GM23248 (cell line): Measurements from ENCODE around the gene FAM168A. TPM values are rescaled to one million over a fixed set of nuclear protein-coding genes. Genes with fewer than 3 reads are reported as not detected.
A peak's percentile ranks its signal among the peaks of the same experiment; 100 is the strongest.

Experiments used
- DNase-seq: peaks from one replicate; pipeline ENCODE4 v3.0.0-alpha.2; 2015
- H2AFZ ChIP-seq: fragments of 200-600 bp; sonication (generic); 2 replicates; pipeline ENCODE4 v1.6.1; 2016; ENCODE audit warnings: antibody characterized with exemption
- H3F3A ChIP-seq: fragments of 200-600 bp; sonication (generic); 2 replicates; pipeline ENCODE4 v1.6.1; 2016; ENCODE audit warnings: mild to moderate bottlenecking, antibody characterized with exemption, mixed run types; ENCODE audit not compliant: insufficient read depth
- H3K27ac ChIP-seq: fragments of 200-600 bp; sonication (generic); 2 replicates; pipeline ENCODE4 v1.5.1; 2016; ENCODE audit warnings: mild to moderate bottlenecking
- H3K27me3 ChIP-seq: fragments of 200-600 bp; sonication (generic); replicated peaks from 2 replicates; pipeline ENCODE4 v1.6.1; 2016; ENCODE audit warnings: mild to moderate bottlenecking; ENCODE audit not compliant: insufficient read depth
- H3K36me3 ChIP-seq: fragments of 200-600 bp; sonication (generic); 2 replicates; pipeline ENCODE4 v1.6.1; 2016; ENCODE audit warnings: low read depth, mild to moderate bottlenecking
- H3K4me1 ChIP-seq: fragments of 200-600 bp; sonication (generic); 2 replicates; pipeline ENCODE4 v1.6.1; 2016; ENCODE audit warnings: mild to moderate bottlenecking; ENCODE audit not compliant: insufficient read depth
- H3K4me2 ChIP-seq: fragments of 200-600 bp; sonication (generic); one replicate; pipeline ENCODE4 v1.6.1; 2016; ENCODE audit warnings: mild to moderate bottlenecking; ENCODE audit not compliant: unreplicated experiment
- H3K4me3 ChIP-seq: fragments of 200-600 bp; sonication (generic); 2 replicates; pipeline ENCODE4 v1.5.1; 2016; ENCODE audit warnings: mild to moderate bottlenecking
- H3K79me2 ChIP-seq: fragments of 200-600 bp; sonication (generic); 2 replicates; pipeline ENCODE4 v1.6.1; 2016; ENCODE audit warnings: mild to moderate bottlenecking; ENCODE audit not compliant: insufficient read depth
- H3K9ac ChIP-seq: fragments of 200-600 bp; sonication (generic); 2 replicates; pipeline ENCODE4 v1.6.1; 2016; ENCODE audit warnings: mild to moderate bottlenecking
- H3K9me2 ChIP-seq: fragments of 200-600 bp; sonication (generic); 2 replicates; pipeline ENCODE4 v1.6.1; 2016; ENCODE audit warnings: mixed run types, mild to moderate bottlenecking, moderate library complexity; ENCODE audit not compliant: insufficient read depth
- H3K9me3 ChIP-seq: fragments of 200-600 bp; sonication (generic); one replicate; pipeline ENCODE4 v1.6.1; 2017; ENCODE audit warnings: low read depth
- H4K20me1 ChIP-seq: fragments of 200-600 bp; sonication (generic); 2 replicates; pipeline ENCODE4 v1.6.0; 2016; ENCODE audit not compliant: insufficient read depth
- EZH2 ChIP-seq: fragments of 200-600 bp; sonication (generic); IDR thresholded peaks from 2 replicates; pipeline ENCODE4 v1.6.1; 2018; ENCODE audit warnings: antibody characterized with exemption, mild to moderate bottlenecking; ENCODE audit not compliant: insufficient read depth, poor library complexity, severe bottlenecking
- EZH2phosphoT487 ChIP-seq: fragments of 200-600 bp; sonication (generic); IDR thresholded peaks from 2 replicates; pipeline ENCODE4 v1.6.1; 2018; ENCODE audit warnings: antibody characterized with exemption, moderate library complexity, mild to moderate bottlenecking, low read depth; ENCODE audit not compliant: insufficient read depth
- WGBS, 2 experiments: methylation state at CpG; one replicate each; pipeline ENCODE4 v1.1.6; 2015 to 2017; ENCODE audit warnings: low lambda C conversion rate in 2 of 2, low coverage in 1 of 2; ENCODE audit errors: missing lambda C conversion rate in 2 of 2; 5-methylcytosine and 5-hydroxymethylcytosine counted together
- in situ Hi-C: fragments of 300-500 bp; cut with MboI; formaldehyde crosslinking; loops from 2 replicates; pipeline ENCODE4 v1.15.0; 2020
- polyA plus RNA-seq: library from polyadenylated mRNA; unstranded; fragments of >200 nt; fragmentation: Nextera tagmentation; extraction: Ambion mirVana; gene quantifications from 2 replicates; pipeline ENCODE4 v1.2.1, GENCODE V29; 2016
- total RNA-seq: library from RNA; depleted of rRNA; stranded (reverse); fragments of >200 nt; shearing (Covaris generic); gene quantifications from 2 replicates; pipeline ENCODE4 v1.2.3, GENCODE V29; 2014

FAM168A gene
- total and polyA plus RNA-seq, 2 experiments from 2014 or later: 9.1 to 26.4 TPM

DNA sequence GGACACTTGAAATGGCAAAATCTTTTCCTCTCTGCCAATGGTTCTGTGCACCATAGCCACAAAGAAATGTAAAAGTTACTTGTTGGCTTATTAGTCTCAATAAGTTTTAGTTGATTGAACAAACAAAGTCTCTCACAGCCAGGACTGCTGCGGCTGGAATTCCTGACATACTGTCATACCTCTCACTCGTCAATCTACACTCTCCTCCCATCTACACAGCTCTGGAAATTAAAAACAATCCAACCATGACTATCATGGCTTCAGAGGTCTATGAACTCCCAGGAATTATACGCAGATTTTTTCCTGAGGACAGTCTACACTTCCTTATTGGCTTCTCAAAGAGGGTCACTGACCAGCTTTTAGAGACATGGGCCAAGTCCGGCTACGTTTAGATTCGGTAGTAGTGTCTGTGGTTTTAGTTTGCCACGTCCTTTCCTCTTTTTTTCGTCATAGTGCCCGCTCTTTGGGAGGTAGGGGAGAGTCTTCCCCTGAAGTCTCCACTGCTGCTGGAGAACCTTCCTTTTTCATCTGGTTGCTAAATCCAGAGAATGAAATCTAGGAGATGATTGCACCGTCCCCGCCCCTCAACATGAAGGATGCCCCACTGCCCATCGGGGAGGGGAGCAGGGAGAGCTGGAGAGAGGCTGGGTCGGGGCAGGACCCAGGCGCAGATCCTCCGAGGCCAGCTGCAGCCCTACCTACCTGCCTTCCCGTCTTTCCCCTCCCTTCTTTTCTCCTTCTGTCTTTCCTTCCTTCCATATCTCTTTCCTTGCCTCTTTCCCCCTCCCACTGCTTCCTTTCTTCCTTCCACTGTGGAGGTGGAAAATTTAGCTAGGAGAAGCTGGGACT, 47.4 kb upstream of the FAM168A start:
- H3K4me1 ChIP-seq: no peaks in the 10 kb centered on the region
- H3K9me3 ChIP-seq: no peaks in the 10 kb centered on the region
- 41 to 45% methylated on average over 13 to 16 of the region's 16 CpGs for WGBS, 2 experiments
- no peak for DNase-seq
- H3K36me3 ChIP-seq: no peaks in the 10 kb centered on the region
- no peaks in the 10 kb centered on the region for H4K20me1 ChIP-seq
- H3K4me2 ChIP-seq: no peak overlapping the region
- in situ Hi-C loops: no loop called here
- no peak overlapping the region for H3K27ac ChIP-seq
- peaks cover 7% of the 10 kb centered on the region for H3K27me3 ChIP-seq
- TF ChIP-seq EZH2phosphoT487 (no peak), EZH2 (no peak)
- H3F3A ChIP-seq: no peaks in the 10 kb centered on the region
- H3K79me2 ChIP-seq: no peaks in the 10 kb centered on the region
- H3K9me2 ChIP-seq: no peaks in the 10 kb centered on the region
- no peak overlapping the region for H3K4me3 ChIP-seq
- no peak overlapping the region for H3K9ac ChIP-seq
- H2AFZ ChIP-seq: peak overlapping the region; percentile 54

DNA sequence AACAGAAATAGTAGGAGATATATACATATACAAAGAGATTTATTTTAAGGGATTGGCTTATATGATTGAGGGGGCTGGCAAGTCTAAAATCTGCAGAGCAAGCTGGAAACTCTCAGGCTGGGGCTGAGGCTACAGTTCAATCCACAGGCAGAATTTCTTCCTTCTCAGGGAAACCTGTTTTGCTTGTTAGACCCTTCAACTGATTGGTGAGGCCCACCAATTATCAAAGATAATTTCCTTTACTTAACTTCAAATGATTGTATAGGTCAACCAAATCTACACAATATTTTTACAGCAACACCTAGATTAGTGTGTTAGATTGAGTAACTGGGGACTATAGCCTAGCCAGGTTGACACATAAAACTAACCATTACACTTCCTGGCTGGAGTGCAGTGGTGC, 43.8 kb upstream of the FAM168A start:
- in situ Hi-C loops: no loop called here
- no peaks in the 10 kb centered on the region for H3K4me1 ChIP-seq
- H3K27me3 ChIP-seq: peaks cover 7% of the 10 kb centered on the region; the same call in 1 of the 2 replicates
- no peak for TF ChIP-seq EZH2
- TF ChIP-seq EZH2phosphoT487: no peak
- H2AFZ ChIP-seq: no peak overlapping the region
- H3K4me3 ChIP-seq: no peak overlapping the region
- no peaks in the 10 kb centered on the region for H3K9me3 ChIP-seq
- H3K9ac ChIP-seq: no peak overlapping the region
- no peaks in the 10 kb centered on the region for H4K20me1 ChIP-seq
- H3K27ac ChIP-seq: no peak overlapping the region
- no peaks in the 10 kb centered on the region for H3F3A ChIP-seq
- H3K4me2 ChIP-seq: no peak overlapping the region
- no peak for DNase-seq
- H3K9me2 ChIP-seq: no peaks in the 10 kb centered on the region
- no peaks in the 10 kb centered on the region for H3K36me3 ChIP-seq
- no peaks in the 10 kb centered on the region for H3K79me2 ChIP-seq

DNA sequence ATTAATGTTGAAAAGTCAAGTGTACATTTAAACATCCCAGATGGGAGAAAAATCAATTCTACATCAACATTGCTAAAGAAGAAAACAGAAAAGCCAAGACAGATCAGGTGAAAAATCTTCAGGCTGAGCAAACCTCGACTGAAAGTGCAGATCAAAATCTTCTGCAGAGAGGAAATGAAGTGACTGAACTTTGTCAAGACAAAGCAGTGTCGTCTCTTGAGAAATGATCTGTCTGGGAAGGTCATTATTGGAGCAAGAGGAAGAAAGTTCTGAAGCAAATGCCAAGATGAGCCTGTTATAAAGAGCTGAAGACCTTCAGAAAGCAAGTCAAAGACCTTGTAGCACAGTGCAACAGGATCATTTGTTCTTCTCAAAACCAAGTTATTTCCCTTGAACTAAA, 42.7 kb upstream of the FAM168A start:
- 51 to 64% methylated on average over 2 of the region's 2 CpGs for WGBS, 2 experiments
- Histone ChIP-seq H4K20me1 (no peaks in the 10 kb centered on the region), H3F3A (no peaks in the 10 kb centered on the region), H3K27me3 (peaks cover 3% of the 10 kb centered on the region; the same call in 1 of the 2 replicates), H3K36me3 (no peaks in the 10 kb centered on the region), H2AFZ (no peak overlapping the region), H3K4me3 (no peak overlapping the region), H3K9me3 (no peaks in the 10 kb centered on the region), H3K4me2 (no peak overlapping the region), H3K9me2 (no peaks in the 10 kb centered on the region), H3K27ac (no peak overlapping the region), H3K9ac (no peak overlapping the region), H3K4me1 (no peaks in the 10 kb centered on the region), H3K79me2 (no peaks in the 10 kb centered on the region)
- DNase-seq: no peak
- in situ Hi-C loops: no loop called here
- TF ChIP-seq EZH2: no peak
- TF ChIP-seq EZH2phosphoT487: no peak

GRCh38 chr11:73637012-73637411, 39.1 kb upstream of the FAM168A start:
- Histone ChIP-seq H3K79me2 (no peaks in the 10 kb centered on the region), H3K9me3 (no peaks in the 10 kb centered on the region), H3K27ac (no peak overlapping the region), H3K9me2 (no peaks in the 10 kb centered on the region), H3F3A (no peaks in the 10 kb centered on the region), H3K4me3 (no peak overlapping the region), H3K27me3 (no peaks in the 10 kb centered on the region; the same call in 1 of the 2 replicates), H4K20me1 (no peaks in the 10 kb centered on the region), H3K36me3 (no peaks in the 10 kb centered on the region), H3K4me1 (no peaks in the 10 kb centered on the region), H2AFZ (peak overlapping the region; percentile 38; the same call in 1 of the 2 replicates), H3K9ac (no peak overlapping the region), H3K4me2 (no peak overlapping the region)
- in situ Hi-C loops: no loop called here
- TF ChIP-seq EZH2: no peak
- TF ChIP-seq EZH2phosphoT487: no peak
- 0 to 9% methylated on average over 1 of the region's 1 CpG for WGBS, 2 experiments
- no peak for DNase-seq
